ENCODE data around the gene KRTAP5-4.
"Not testable (repeated sequence)": the region's sequence is repeated elsewhere in the genome, so short reads cannot be mapped to it uniquely, and the experiment has no call there.

KRTAP5-4 gene

DNA sequence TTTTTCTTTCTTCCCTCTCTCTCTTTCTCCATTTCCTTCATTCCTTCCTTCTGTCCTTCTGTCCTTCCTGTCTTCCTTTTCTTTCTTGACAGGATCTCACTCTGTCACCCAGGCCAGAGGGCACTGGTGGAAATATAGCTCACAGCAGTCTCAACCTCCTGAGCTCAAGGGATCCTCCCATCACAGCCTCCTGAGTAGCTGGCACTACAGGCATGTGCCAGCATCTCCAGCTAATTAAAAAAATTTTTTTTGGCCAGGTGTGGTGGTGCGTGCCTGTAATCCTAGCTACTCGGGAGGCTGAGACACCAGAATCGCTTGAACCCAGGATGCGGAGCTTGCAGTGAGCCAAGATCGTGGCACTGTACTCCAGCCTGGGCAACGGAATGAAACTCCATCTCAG, 45.1 kb downstream of the KRTAP5-4 start:
- no peak for DNase-seq (ENCODE audit: insufficient read length, low spot score)
- no peak for TF ChIP-seq CTCF (IDR thresholded peaks at IDR 0.05; ENCODE audit: insufficient read depth, missing control alignments)
- no peak for FAIRE-seq

DNA sequence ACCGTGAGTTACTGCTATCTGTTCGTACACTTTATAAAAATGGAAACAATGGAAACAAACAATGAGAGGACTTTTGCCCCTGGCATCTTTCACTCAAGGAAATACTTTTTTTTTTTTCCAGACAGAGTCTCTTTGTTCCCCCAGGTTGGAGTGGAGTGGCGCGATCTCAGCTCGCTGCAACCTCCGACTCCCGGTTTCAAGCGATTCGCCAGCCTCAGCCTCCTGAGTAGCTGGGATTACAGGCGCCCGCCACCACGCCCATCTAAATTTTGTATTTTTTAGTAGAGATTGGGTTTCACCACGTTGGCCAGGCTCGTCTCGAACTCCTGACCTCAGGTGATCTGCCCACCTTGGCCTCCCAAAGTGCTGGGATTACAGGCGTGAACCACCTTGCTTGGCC, 46.2 kb downstream of the KRTAP5-4 start:
- not testable (repeated sequence) for FAIRE-seq; DNase-seq (ENCODE audit: insufficient read length, low spot score)

- DNase-seq (ENCODE audit: insufficient read length, low spot score) (no peak), FAIRE-seq (no peak)
- no peak for TF ChIP-seq CTCF (IDR thresholded peaks at IDR 0.05; ENCODE audit: insufficient read depth, missing control alignments)
Measured at GRCh38 chr11:1574933-1575242, 47.0 kb downstream of the KRTAP5-4 start.

DNA sequence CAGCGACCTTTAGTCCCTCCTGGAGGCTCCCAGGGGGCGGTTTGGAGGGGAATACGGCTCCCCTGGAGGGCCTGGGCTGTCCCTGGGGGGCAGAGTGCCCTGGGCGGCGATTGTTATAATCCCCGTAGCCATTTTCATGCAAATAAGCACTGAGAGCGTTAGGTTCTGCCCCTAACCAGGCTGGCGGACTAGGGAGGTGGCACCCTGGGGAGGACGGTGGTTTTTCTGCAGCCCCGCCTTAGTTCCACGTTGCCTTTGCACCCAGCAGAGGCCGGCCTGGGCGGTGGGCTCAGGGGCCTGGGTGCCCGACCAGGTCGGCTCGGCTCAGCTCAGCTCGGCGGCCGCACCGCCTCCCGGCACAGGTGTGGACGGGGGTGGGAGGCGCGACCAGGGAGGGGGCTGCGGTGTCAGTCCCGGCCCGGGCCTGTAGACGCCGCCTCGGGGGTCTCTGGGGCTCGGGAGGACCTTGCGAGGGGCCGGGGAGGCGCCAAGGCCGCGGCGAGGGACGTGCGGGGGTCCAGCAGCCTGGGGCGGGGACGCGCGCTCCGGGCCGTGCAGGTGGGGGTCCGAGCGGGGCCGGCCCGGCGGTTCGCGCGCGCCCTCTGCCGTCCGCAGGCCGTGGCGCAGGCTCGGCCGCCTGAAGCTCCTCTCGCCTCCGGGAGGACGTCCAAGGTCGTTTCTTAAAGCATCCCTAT, 47.6 kb downstream of the KRTAP5-4 start:
- FAIRE-seq (no peak), DNase-seq (ENCODE audit: insufficient read length, low spot score) (no peak)
- TF ChIP-seq CTCF (IDR thresholded peaks at IDR 0.05; ENCODE audit: insufficient read depth, missing control alignments) = peak; percentile 62

GRCh38 chr11:1573903-1574237, 48.1 kb downstream of the KRTAP5-4 start:
- no peak for TF ChIP-seq CTCF (IDR thresholded peaks at IDR 0.05; ENCODE audit: insufficient read depth, missing control alignments)

GRCh38 chr11:1573077-1573902, 48.6 kb downstream of the KRTAP5-4 start:
- FAIRE-seq (no peak), DNase-seq (ENCODE audit: insufficient read length, low spot score) (no peak)
- no peak for TF ChIP-seq CTCF (IDR thresholded peaks at IDR 0.05; ENCODE audit: insufficient read depth, missing control alignments)

More at GRCh38 chr11:1573903-1574237, 48.1 kb downstream of the KRTAP5-4 start:
- FAIRE-seq = no peak
- DNase-seq (ENCODE audit: insufficient read length, low spot score) = no peak

GRCh38 chr11:1572197-1573076, 49.5 kb downstream of the KRTAP5-4 start, which contains the start of gene DUSP8:
TSS of gene DUSP8 (minus strand) at chr11:1572271. CDS start at chr11:1565826, 6,445 bp downstream.
- DNase-seq (ENCODE audit: insufficient read length, low spot score) (peak; percentile 70), FAIRE-seq (no peak)
- TF ChIP-seq CTCF (IDR thresholded peaks at IDR 0.05; ENCODE audit: insufficient read depth, missing control alignments) = no peak
